ACHN (cell line): ENCODE data around the gene PLA2G4C.

Source experiments
- DNase-seq: peaks from one replicate; pipeline ENCODE4 v3.0.0-alpha.2; 2015
- in situ Hi-C: cut with HindIII; loops from 2 replicates; pipeline ENCODE4 v1.10.0; 2017; ENCODE audit warnings: low sequenced_read_pairs, low pct_ligation_motif_present, low pct_unique_long_range_greater_than_20kb

The PLA2G4C gene

GRCh38 chr19:48010932-48011758, 99.5 kb downstream of the PLA2G4C start:
- no peak for DNase-seq
- in situ Hi-C loops, result no loop called here

- in situ Hi-C loops, result no loop called here
- DNase-seq, result no peak
These were observed 103.9 kb downstream of the PLA2G4C start for GRCh38 chr19:48006762-48007161.

GRCh38 chr19:48004236-48004635, 106.4 kb downstream of the PLA2G4C start:
- DNase-seq, result no peak
- in situ Hi-C loops, result no loop called here

GRCh38 chr19:48000846-48001245, 109.8 kb downstream of the PLA2G4C start:
- in situ Hi-C loops, result no loop called here
- no peak for DNase-seq

- in situ Hi-C loops, result no loop called here
- DNase-seq, result no peak
These were observed 111.8 kb downstream of the PLA2G4C start for GRCh38 chr19:47998800-47999199.
